ENCODE data around the gene MYL6.

The MYL6 gene

DNA sequence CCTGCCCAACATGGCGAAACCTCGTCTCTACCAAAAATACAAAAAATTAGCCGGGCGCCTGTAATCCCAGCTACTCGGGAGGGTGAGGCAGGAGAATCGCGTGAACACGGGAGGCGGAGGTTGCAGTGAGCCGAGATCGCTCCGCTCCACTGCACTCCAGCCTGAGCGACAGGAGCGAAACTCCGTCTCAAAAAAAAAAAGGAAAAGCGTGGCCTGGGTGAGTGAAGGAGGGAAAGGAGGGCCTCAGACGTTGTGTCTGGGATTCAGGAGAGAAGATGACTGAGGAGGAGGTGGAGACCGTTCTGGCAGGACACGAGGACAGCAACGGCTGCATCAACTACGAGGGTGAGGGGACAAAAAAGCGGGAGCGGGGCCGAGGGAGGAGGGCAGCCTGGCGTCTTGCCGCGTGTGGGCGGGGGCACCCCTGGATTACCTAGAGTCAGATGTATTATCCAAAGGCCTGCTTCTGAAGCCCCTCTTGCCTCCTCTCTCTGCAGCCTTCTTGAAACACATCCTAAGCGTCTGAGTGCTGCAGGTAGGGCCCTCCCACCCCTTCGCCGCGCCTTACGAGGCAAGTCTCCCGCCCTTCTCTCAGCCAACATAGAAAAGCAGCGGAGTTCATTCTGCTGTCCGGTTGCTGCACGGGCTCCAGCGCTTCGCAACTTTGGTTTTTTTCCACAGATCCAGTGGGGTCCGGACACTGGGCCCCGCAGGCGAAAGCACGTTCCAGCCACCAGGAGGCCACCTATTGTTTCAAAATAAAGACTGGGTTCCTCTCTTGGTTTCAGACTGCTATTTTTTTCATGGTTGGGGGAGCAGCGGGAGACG, 744 bp upstream of the MYL6 start:
- TF ChIP-seq, protein P1, sequence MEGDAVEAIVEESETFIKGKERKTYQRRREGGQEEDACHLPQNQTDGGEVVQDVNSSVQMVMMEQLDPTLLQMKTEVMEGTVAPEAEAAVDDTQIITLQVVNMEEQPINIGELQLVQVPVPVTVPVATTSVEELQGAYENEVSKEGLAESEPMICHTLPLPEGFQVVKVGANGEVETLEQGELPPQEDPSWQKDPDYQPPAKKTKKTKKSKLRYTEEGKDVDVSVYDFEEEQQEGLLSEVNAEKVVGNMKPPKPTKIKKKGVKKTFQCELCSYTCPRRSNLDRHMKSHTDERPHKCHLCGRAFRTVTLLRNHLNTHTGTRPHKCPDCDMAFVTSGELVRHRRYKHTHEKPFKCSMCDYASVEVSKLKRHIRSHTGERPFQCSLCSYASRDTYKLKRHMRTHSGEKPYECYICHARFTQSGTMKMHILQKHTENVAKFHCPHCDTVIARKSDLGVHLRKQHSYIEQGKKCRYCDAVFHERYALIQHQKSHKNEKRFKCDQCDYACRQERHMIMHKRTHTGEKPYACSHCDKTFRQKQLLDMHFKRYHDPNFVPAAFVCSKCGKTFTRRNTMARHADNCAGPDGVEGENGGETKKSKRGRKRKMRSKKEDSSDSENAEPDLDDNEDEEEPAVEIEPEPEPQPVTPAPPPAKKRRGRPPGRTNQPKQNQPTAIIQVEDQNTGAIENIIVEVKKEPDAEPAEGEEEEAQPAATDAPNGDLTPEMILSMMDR (IDR thresholded peaks at IDR 0.05; ENCODE audit: extremely low read depth, insufficient read depth, missing control alignments) = peak; percentile 46
- in situ Hi-C loops (cut with MboI; ENCODE audit: low pct_unique_long_range_greater_than_20kb, low sequenced_read_pairs, unreplicated experiment) = no loop called here
- DNase-seq (ENCODE audit: low spot score) = peak; percentile 79

DNA sequence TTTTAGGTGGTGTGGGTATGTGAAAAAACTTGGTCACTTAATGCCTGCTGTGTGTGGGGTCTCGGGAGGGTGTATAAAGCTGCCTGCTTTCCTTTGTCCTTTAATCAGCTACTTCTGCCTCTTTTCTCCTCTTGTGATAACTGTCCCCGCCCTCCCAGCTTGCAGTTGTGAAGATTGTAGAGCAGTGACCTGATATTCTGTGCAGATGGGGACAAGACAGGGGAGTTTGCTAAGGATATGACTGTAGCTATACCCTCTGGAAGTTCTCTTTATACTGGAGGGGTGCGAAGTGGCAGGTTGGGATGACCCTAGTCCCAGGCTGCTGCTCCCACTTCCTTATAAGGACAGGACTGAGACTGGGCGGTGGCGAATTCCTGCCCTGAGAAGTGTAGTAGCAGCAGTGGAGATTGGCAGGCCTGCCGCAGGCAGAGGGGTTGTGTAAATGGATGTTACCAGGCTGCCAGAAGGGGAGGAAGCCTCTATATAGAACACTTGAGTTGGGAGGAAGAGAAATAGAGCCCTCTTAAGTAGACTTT, 835 bp downstream of the MYL6 start:
- no peak for DNase-seq (ENCODE audit: low spot score)
- TF ChIP-seq, protein P1 (IDR thresholded peaks at IDR 0.05; ENCODE audit: extremely low read depth, insufficient read depth, missing control alignments) = no peak
- in situ Hi-C loops (cut with MboI; ENCODE audit: low pct_unique_long_range_greater_than_20kb, low sequenced_read_pairs, unreplicated experiment) = no loop called here

DNA sequence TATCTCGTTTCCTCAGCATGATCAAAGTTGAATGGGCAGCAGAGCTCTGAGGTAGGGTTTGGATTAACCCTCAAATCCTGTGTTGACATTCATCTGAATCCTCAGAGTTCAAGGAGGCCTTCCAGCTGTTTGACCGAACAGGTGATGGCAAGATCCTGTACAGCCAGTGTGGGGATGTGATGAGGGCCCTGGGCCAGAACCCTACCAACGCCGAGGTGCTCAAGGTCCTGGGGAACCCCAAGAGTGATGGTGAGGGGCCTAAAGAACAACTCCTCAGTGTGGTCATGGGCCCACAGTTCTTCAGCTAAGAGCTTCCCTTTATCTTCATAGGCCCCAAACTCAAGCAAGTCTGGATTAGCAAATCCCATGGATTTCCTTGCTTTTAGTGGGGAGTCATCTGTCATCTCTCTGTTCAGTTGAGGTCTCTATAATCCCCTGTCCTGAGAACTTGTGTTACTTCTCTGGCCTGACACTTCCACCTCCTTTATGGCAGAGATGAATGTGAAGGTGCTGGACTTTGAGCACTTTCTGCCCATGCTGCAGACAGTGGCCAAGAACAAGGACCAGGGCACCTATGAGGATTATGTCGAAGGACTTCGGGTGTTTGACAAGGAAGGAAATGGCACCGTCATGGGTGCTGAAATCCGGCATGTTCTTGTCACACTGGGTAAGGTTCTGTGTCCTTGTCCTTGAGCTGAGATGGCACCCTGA, 1.5 kb downstream of the MYL6 start:
- TF ChIP-seq, protein P1 (IDR thresholded peaks at IDR 0.05; ENCODE audit: extremely low read depth, insufficient read depth, missing control alignments) = no peak
- in situ Hi-C loops (cut with MboI; ENCODE audit: low pct_unique_long_range_greater_than_20kb, low sequenced_read_pairs, unreplicated experiment) = no loop called here
- DNase-seq (ENCODE audit: low spot score) = no peak

DNA sequence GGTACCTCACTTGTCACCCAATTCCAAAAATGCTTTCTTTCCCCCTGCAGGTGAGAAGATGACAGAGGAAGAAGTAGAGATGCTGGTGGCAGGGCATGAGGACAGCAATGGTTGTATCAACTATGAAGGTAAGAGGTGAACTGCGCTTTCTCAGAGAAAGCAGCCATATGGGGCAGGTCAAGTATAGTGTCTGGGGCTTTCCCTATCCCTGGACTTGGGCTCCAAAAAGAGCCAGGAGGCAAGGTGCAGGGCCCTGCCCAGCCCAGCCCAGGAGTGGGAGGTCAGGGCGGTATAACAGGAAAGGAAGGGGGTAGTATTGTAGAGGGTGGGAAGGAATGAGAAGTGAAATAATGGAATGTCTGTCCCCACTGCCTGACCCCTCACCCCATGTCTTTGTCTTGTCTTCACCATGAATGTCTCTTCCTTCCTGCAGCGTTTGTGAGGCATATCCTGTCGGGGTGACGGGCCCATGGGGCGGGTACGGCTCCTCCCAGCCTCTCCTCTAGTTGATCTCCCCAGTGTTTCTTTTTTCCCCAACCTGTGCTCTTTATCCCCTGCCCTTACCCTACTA, 2.1 kb downstream of the MYL6 start:
- in situ Hi-C loops (cut with MboI; ENCODE audit: low pct_unique_long_range_greater_than_20kb, low sequenced_read_pairs, unreplicated experiment) = no loop called here
- DNase-seq (ENCODE audit: low spot score) = peak; percentile 41
- TF ChIP-seq, protein P1 (IDR thresholded peaks at IDR 0.05; ENCODE audit: extremely low read depth, insufficient read depth, missing control alignments) = no peak

DNA sequence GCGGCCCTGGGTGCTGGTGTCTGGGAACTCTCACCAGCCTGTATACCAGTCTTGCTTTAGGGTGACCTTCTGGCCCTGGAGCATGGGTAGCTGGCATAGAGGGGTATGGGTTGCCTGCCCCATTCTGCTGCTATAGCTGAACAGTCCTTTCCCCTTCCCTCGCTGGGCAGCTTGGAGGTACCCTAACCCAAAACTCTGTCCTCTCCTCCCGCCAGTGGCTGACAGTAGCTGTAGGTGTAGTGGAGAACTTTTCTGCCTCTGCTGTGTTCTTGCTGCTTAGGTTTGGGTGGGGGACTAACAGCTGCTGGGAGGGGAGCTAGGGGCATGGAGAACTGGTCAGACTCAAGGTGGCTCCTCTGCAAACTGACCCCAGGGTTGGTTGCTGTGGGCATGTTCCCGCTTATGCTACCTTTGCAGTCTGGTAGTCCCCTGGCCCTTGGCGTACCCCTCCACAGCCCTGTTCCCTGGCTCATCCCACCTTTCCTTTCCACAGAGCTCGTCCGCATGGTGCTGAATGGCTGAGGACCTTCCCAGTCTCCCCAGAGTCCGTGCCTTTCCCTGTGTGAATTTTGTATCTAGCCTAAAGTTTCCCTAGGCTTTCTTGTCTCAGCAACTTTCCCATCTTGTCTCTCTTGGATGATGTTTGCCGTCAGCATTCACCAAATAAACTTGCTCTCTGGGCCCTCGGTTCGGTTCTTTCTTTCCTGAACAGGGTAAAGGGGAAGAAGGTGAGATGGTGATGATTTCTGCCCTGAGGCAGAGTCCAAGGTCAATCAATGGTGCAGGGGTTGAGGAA, 2.9 kb downstream of the MYL6 start:
- TF ChIP-seq, protein P1 (IDR thresholded peaks at IDR 0.05; ENCODE audit: extremely low read depth, insufficient read depth, missing control alignments) = no peak
- in situ Hi-C loops (cut with MboI; ENCODE audit: low pct_unique_long_range_greater_than_20kb, low sequenced_read_pairs, unreplicated experiment) = no loop called here
- DNase-seq (ENCODE audit: low spot score) = no peak
